ENCODE results near the gene PARD3.

GRCh38 chr10:34192646-34193045 is 622.5 kb downstream of the PARD3 start:
- no peak for TF ChIP-seq E2F4 (CRISPR knock-in tag; IDR thresholded peaks at IDR 0.05; ENCODE audit: borderline replicate concordance, low read depth)
- no peak for TF ChIP-seq CREM (CRISPR knock-in tag; IDR thresholded peaks at IDR 0.05)
- TF ChIP-seq ZNF532 (CRISPR knock-in tag; IDR thresholded peaks at IDR 0.05; ENCODE audit: borderline replicate concordance): no peak
- TF ChIP-seq ZNF232 (CRISPR knock-in tag; IDR thresholded peaks at IDR 0.05): no peak
- TF ChIP-seq HMGXB4 (CRISPR knock-in tag; IDR thresholded peaks at IDR 0.05): no peak
- no peak for TF ChIP-seq ZNF121 (CRISPR knock-in tag; IDR thresholded peaks at IDR 0.05)
- TF ChIP-seq ATF3 (CRISPR knock-in tag; conservative IDR thresholded peaks at IDR 0.05): no peak
- no peak for TF ChIP-seq MAX (CRISPR knock-in tag; IDR thresholded peaks at IDR 0.05)
- TF ChIP-seq USF1 (CRISPR knock-in tag; IDR thresholded peaks at IDR 0.05): no peak
- no peak for TF ChIP-seq CTCF (IDR thresholded peaks at IDR 0.05)
- no peak for TF ChIP-seq SMAD3 (CRISPR knock-in tag; IDR thresholded peaks at IDR 0.05; ENCODE audit: borderline replicate concordance)
- no peak for TF ChIP-seq NR2C2 (CRISPR knock-in tag; IDR thresholded peaks at IDR 0.05)
- TF ChIP-seq TCF7 (CRISPR knock-in tag; IDR thresholded peaks at IDR 0.05; ENCODE audit: low read depth): no peak
- no peak for TF ChIP-seq ZNF263 (CRISPR knock-in tag; IDR thresholded peaks at IDR 0.05; ENCODE audit: low read depth)
